Calu3 (cell line): ENCODE results near the gene TFR2. TPM values are rescaled to one million over a fixed set of nuclear protein-coding genes. Genes with fewer than 3 reads are reported as not detected.
A peak's percentile ranks its signal among the peaks of the same experiment; 100 is the strongest.

Source experiments
- BruUV-seq: library from RNA; stranded (reverse); fragments of 400-500 nt; replicated peaks from 2 replicates; lab custom pipeline; 2021; lab: Mats Ljungman, UMichigan
- CTCF ChIA-PET: fragments of 300-600 bp; sonication (Branson Sonifier 250); formaldehyde crosslinking; loops from one replicate; lab custom pipeline; 2022; ENCODE audit warnings: antibody characterized with exemption; lab: Charles Lee
- DNase-seq: peaks from one replicate; pipeline ENCODE4 v3.0.0; 2022
- H3K27ac Mint-ChIP-seq: one replicate; pipeline ENCODE4 v1.8.0; 2022; ENCODE audit warnings: mixed read lengths; ENCODE audit not compliant: unreplicated experiment
- H3K27me3 Mint-ChIP-seq: one replicate; pipeline ENCODE4 v1.8.0; 2022; ENCODE audit warnings: mixed read lengths; ENCODE audit not compliant: unreplicated experiment
- H3K36me3 Mint-ChIP-seq: one replicate; pipeline ENCODE4 v1.8.0; 2022; ENCODE audit warnings: mild to moderate bottlenecking, moderate library complexity, mixed read lengths; ENCODE audit not compliant: insufficient read depth, unreplicated experiment
- H3K4me1 Mint-ChIP-seq: one replicate; pipeline ENCODE4 v1.8.0; 2022; ENCODE audit warnings: mild to moderate bottlenecking, low read depth, mixed read lengths; ENCODE audit not compliant: unreplicated experiment
- H3K4me3 Mint-ChIP-seq: one replicate; pipeline ENCODE4 v1.8.0; 2022; ENCODE audit warnings: mild to moderate bottlenecking, low read depth, moderate library complexity, mixed read lengths; ENCODE audit not compliant: unreplicated experiment
- H3K9me3 Mint-ChIP-seq: one replicate; pipeline ENCODE4 v1.8.0; 2022; ENCODE audit warnings: low read depth, mixed read lengths; ENCODE audit not compliant: unreplicated experiment
- CTCF ChIP-seq: fragments of 200-600 bp; IDR thresholded peaks from one replicate; pipeline ENCODE4 v1.8.0; 2022; ENCODE audit warnings: antibody characterized with exemption; ENCODE audit not compliant: unreplicated experiment
- intact Hi-C: fragments of 100-400 bp; cut with micrococcal nuclease; formaldehyde crosslinking; loops from one replicate; pipeline ENCODE4 v1.10.0; 2022; ENCODE audit not compliant: unreplicated experiment
- total RNA-seq: library from RNA; stranded (reverse); gene quantifications from 2 replicates; pipeline ENCODE4 v1.2.3, GENCODE V29; 2022

TFR2 gene
- total RNA-seq, 1 experiment from 2014 or later, result 0.90 TPM

- Mint-ChIP-seq H3K27me3 (no peaks in the 10 kb centered on the region), H3K36me3 (peaks cover 57% of the 10 kb centered on the region), H3K9me3 (no peaks in the 10 kb centered on the region), H3K4me3 (no peak overlapping the region), H3K4me1 (no peaks in the 10 kb centered on the region), H3K27ac (no peak overlapping the region)
- intact Hi-C loops, result no loop called here
- no peak for DNase-seq
- CTCF ChIA-PET, result no interaction called here
- no peak for TF ChIP-seq CTCF
- BruUV-seq, result no TSS peak
These were observed 40.9 kb upstream of the TFR2 start for GRCh38 chr7:100682228-100682741.

GRCh38 chr7:100681491-100682227 lies 40.3 kb upstream of the TFR2 start:
- no TSS peak for BruUV-seq
- no peak for DNase-seq
- H3K36me3 Mint-ChIP-seq, result peaks cover 62% of the 10 kb centered on the region

GRCh38 chr7:100680576-100681271 lies 39.4 kb upstream of the TFR2 start:
- CTCF ChIA-PET, result interaction anchor here (1.1 kb wide), 1 partner anchor 10 kb away, joined by 5 read pairs; no protein-coding TSS in a partner anchor
- H3K9me3 Mint-ChIP-seq, result no peaks in the 10 kb centered on the region
- H3K27me3 Mint-ChIP-seq, result no peaks in the 10 kb centered on the region
- H3K4me1 Mint-ChIP-seq, result no peaks in the 10 kb centered on the region
- no peak overlapping the region for H3K27ac Mint-ChIP-seq
- no peak overlapping the region for H3K4me3 Mint-ChIP-seq
- TF ChIP-seq CTCF, result no peak
- intact Hi-C loops, result no loop called here
- peaks cover 58% of the 10 kb centered on the region for H3K36me3 Mint-ChIP-seq
- BruUV-seq, result no TSS peak
- no peak for DNase-seq

More at GRCh38 chr7:100681491-100682227, 40.3 kb upstream of the TFR2 start:
- intact Hi-C loops, result no loop called here
- CTCF ChIA-PET, result interaction anchor here (1.1 kb wide), 1 partner anchor 9 kb away, joined by 5 read pairs; no protein-coding TSS in a partner anchor
- no peak for TF ChIP-seq CTCF
- Mint-ChIP-seq H3K4me3 (no peak overlapping the region), H3K9me3 (no peaks in the 10 kb centered on the region), H3K27ac (no peak overlapping the region), H3K27me3 (no peaks in the 10 kb centered on the region), H3K4me1 (no peaks in the 10 kb centered on the region)

- intact Hi-C loops, result no loop called here
- TSS peak; percentile 39 for BruUV-seq
- H3K27ac Mint-ChIP-seq, result peak overlapping the region; percentile 26
- H3K36me3 Mint-ChIP-seq, result peaks cover 61% of the 10 kb centered on the region
- no peaks in the 10 kb centered on the region for H3K9me3 Mint-ChIP-seq
- DNase-seq, result no peak
- H3K4me3 Mint-ChIP-seq, result no peak overlapping the region
- no peaks in the 10 kb centered on the region for H3K4me1 Mint-ChIP-seq
- no peaks in the 10 kb centered on the region for H3K27me3 Mint-ChIP-seq
- TF ChIP-seq CTCF, result no peak
- CTCF ChIA-PET, result interaction anchor here (0.7 to 1.1 kb wide), 2 partner anchors 11 to 153 kb away, joined by 4 to 5 read pairs; no protein-coding TSS in a partner anchor
These were observed 38.7 kb upstream of the TFR2 start for GRCh38 chr7:100679927-100680575.
